Suppressor macrophage (primary cell): Measurements from ENCODE around the gene DDX25.
A peak's percentile ranks its signal among the peaks of the same experiment; 100 is the strongest.
"Not testable (repeated sequence)": the region's sequence is repeated elsewhere in the genome, so short reads cannot be mapped to it uniquely, and the experiment has no call there.

ENCODE experiments used
- DNase-seq, 4 experiments: peaks; one replicate each; pipeline ENCODE4 v3.0.0-alpha.2; 2020 to 2022

Gene DDX25

DNA sequence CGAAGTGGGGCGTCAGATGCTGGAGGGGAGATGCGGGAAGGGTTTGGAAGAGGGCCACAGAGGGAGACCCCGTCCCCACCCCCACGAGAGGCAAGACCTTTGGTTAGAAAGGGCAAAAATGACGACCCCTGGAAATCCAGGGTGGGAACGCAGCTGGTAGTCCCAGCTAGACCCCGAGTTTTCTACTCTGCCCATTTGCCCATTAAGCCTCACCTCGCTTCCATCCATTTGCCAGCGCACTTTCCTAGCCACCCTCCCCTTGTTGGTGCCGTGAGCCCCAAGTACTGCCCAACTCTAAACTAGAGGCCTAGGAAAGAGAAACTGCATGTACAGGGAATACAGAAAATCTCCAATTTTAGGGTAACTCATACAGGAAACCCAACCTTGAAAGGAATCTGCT, 370 bp downstream of the DDX25 start:
- DNase-seq = no peak

DNA sequence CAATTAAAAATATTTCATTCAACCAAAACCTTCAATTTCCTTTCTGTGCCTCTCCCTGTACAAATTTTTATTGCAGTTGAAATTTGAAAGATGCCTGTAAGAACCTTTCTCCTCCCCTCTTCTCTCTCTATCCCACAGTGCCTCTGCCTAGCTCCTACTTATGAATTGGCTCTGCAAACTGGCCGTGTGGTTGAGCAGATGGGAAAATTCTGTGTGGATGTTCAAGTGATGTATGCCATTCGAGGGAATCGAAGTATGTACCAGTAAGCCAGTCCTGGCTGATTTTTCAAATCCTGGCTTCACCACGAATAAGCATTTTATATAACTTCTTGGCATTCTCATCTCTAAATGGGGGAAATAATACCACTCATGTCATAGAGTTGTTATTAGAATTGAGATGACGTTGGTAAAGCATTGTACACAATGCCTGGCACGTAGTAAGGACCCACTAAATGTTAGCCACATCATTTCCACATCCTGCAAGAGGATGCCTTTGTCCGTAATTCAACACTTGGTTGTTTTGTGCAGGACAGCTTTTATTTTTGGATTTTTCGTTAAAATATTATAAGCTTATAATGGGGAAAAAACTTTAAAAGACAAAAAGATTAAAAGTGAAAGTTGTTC, 6.0 kb downstream of the DDX25 start:
- DNase-seq = no peak

GRCh38 chr11:125914601-125915000, 10.3 kb downstream of the DDX25 start:
- not testable (repeated sequence) for DNase-seq

DNA sequence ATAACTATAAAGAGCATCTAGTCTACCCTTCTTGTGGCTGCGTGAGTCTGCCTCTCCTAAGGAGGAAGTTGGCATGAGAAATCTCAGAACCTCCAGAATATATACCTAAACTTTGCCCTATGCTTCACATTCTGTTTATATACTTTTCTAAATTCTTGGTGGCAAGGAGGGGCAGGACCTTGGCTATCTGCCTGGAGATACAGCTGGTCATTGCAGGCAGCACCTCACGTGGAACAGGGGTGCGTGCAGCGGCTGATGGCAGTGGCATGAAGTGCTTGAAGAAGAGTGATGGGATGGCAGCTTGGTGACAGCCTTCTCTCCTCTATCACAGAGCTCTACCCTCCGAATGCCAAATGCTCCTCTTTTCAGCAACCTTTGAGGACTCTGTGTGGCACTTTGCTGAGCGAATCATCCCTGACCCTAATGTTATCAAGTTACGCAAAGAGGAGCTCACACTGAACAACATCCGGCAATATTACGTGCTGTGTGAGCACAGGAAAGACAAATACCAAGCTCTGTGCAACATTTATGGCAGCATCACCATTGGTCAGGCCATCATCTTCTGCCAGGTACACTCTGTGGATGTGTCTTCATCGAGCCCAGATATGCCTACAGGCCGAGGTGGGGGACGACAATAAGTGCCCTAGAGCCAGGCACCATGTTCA, 12.5 kb downstream of the DDX25 start:
- DNase-seq = no peak

DNA sequence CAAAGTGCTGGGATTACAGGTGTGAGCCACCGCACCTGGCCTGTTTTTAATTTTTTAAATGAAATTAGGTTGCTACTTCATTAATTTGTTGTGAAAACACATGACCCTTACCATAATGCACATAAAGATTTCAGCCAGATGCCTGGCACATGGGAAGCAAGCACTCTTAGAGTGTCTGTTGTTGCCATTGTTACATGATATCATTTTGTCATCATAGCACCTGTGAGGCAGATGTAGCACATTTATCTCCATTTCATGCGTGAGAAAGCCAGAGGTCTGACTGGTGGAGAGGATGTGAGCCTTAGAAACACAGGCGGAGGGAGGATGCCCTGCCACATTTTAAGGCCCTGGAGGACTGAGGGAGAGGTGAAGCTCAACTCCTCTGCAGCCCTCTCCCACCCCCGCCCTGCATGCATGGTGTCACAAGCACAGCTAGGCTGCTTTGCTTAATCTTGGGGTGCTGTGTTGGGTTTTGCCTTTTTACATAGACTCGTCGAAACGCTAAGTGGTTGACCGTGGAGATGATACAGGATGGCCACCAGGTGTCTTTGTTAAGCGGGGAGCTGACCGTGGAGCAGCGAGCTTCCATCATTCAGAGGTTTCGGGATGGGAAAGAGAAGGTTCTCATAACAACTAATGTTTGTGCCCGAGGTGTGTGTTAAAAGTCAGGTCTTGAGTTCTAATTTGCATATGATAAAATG, 14.0 kb downstream of the DDX25 start:
- no peak for DNase-seq

DNA sequence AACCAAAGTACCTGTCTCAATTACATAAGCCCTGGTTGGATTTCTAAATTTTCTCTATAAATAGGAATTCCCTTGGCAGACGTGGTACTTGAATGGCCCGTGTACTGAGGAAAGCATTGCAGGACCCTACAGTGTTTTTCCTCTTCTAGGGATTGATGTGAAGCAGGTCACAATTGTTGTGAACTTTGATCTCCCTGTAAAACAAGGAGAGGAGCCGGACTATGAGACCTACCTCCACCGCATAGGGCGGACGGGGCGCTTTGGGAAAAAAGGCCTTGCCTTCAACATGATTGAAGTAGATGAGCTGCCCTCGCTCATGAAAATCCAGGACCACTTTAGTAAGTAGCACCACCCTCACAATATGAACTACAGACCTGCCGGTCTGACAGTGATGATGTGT, 16.7 kb downstream of the DDX25 start:
- DNase-seq = no peak

DNA sequence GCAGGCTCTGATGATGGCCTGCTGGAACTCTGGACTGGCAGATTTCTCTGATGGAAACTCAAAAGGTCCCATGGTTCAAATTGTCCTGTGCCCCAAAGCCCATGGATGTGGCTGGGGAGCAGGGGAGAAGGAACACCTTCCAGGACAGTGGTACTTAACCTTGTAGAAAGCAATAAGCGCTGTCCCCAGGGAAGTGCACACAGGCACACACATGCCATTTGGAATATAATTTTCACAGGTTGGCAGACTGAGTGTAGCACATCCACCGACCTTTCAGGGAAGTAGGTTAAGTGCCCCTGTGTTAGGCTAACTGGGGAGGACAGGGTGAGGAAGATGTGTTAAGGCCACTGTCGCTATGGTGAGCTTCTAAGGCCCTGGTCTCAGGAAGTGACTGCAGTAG, 17.8 kb downstream of the DDX25 start:
- DNase-seq = no peak

DNA sequence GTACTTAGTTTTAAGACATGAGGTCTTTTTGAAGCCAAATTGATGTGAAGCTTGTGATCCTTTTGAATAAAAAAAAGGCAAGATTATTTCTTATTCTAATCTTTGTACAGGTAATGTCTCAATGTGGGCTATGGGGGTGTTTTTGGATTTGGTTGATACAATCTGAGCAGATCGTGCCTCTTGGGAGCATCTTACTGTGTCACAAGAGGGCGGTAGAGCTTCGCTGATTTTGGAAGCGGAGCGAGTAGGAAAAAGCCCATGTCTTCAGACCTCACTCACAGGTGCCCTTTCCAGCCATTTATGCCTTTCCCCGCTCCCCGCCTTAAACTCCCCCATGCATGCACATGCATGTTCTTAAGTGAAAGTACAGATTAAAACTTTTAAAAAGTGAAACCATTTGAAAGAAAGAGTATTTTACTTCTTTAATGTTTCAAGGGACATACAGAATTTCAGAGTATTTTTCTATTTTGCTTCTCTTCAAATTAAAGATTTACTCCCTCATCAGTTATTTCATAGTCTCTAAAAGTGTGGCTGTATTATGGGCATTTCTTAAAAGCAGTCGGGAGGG, 18.8 kb downstream of the DDX25 start:
- peak; percentile 67 to 81 (median 74) for DNase-seq

DNA sequence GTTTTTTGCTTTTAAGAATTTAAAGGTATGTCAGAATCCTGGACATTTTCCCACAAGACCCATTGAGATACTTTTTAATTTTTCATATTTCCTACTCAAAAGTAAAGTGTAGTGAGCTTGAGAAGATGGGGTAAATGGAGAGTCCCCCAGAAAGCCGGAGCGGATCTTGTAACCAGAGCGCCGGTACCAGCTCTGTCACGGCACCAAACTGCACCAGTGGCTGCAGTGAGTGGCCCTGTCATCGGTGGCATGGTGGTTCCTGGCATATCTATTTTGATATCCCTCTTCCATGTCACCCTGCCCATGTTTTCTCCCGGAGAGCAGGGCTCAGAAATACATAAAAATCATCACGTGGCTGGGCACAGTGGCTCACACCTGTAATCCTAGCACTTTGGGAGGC, 19.3 kb downstream of the DDX25 start:
- no peak for DNase-seq

- DNase-seq = no peak
Measured at GRCh38 chr11:125924384-125925007, 20.2 kb downstream of the DDX25 start.

DNA sequence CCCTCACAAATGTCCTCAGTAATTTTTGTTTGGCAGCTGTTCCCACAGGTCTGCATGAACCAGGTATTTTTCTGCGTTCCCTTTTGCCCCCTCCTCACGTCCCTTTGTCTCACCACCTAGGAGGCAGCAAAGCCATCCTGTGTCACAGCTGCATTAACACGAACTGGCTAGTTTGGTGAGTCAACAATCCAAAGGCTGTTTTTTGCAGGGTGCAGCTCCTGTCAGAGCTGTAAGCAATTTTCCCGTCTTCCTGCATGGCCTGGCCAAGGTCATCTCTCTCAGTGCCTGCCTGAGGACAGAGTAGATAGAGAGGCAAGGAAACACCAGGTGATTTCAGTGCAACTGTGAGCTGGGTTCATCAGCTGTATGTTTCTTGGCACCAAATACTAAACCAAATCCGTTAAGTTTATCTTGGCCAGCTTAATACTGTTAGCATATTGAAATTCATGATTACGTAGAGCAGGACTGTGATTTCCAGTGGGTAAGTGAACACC, 21.0 kb downstream of the DDX25 start:
- DNase-seq = no peak

DNA sequence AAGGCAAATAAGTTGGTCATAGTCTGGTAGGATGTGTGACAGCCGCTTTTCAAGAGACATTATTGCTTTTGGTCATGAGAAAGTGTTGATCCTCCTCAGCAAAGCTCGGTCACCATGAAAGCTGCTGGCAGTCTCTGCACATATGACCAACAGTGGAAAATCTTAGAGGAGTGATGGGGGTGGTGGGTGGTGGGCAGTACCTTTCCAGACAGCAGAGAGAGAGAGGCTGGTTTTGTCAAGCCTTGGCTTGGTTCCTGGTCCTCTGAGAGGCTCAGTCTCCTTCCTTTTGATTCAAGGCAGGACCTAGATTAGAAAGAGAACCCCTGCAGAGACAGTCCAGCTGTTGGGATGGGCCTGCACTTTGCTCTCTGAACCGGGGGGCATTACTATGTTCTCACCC, 21.5 kb downstream of the DDX25 start:
- no peak for DNase-seq

GRCh38 chr11:125926682-125927081, 22.4 kb downstream of the DDX25 start:
- DNase-seq = no peak

GRCh38 chr11:125929445-125930075, 25.3 kb downstream of the DDX25 start:
- DNase-seq = peak in 1 of 4 experiments; percentile 4

GRCh38 chr11:125930076-125930450, 25.8 kb downstream of the DDX25 start:
- DNase-seq = no peak

GRCh38 chr11:125931116-125931515, 26.8 kb downstream of the DDX25 start:
- DNase-seq = no peak

DNA sequence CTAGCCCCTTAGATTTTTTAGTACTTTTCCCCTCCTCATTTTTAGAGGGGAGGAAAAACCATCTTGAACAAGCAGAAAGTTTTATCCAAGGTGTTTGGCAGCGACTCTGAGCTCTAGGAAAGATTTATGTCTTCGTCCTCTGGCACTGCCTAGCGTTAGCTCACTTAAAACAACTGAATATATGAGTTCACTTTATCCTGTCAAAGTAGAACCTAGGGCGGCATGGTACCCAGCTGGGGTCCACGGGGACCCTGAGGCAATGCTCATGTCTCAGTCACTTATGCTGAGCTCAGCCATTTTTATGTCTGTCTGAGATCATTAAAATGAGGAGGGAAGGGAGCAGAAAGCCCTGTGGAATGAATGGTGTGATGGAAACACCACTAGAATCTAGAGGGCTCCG, 27.4 kb downstream of the DDX25 start:
- DNase-seq = no peak

DNA sequence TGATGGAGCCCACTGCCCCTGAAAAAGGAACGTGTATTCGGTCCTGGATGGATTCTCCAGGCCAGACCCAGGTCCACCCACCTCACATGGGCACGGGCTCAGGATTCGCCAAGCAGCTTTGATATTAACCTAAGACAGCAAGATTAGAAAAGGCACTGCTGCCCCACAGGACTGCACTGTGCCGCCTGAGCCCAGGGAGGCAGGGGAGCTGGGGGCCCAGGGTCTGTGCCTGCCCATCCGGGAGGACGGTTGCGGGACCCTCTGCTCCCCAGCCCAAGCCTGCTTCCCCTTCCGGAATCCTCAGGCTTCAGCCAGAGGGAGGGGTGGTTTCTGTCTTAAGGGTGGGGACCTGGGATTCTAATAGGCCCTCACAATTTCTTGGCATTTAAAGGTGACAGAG, 28.0 kb downstream of the DDX25 start:
- DNase-seq = no peak

DNA sequence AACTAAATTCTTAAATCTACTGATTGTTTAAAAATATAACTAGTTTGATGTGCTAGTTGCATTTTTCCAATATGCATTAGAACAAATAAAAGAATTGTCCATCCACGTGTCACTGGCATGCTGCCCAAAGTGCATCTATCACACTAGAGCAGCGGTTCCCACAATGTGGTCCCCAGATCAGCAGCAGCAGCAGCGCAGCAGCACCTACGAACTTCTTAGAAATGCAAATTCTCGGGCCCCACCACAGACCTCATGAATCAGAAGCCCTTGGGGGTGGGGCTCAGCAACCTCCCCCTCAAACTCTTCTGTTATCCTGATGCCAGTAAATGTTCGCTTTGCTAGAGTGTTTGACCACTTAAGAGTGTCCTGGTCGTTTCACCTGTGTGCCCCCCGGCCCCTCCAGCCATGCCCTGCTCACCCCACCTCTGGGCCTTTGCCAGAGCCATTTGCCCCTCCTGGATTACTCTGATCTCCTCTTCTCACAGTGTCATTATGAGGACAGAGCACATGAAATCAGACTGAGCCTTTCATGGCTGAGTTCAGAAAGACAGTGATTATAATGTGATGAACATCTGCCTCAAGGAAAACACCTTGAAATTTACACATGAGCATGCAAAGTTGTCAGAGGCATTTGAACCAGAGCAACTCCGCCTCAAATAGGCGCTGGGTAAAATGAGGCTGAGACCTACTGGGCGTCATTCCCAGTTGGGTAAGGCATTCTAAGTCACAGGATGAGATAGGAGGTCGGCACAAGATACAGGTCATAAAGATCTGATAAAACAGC, 28.9 kb downstream of the DDX25 start:
- no peak for DNase-seq

- no peak for DNase-seq
Measured at GRCh38 chr11:125934473-125934872, 30.2 kb downstream of the DDX25 start.

DNA sequence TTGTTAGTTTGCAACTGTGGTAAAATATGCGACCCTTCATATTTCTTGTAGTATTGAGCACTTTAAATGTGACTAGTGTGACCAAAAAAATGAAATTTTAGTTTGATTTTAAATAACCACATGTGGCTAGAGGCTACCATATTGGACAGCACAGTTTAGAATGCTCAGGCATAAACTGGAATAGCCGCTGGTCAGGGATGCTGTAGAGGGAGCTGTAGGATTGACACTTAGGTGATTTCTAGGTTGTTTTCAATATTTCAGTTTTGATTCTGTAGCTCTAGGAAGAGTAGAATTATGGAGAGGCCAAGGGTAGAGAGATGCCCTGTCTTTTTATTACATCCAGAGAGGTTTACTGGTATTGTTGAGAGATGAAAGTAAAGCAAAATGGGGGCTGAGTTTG, 30.7 kb downstream of the DDX25 start:
- DNase-seq = no peak
